Measurements from ENCODE around the gene RFXAP. TPM values are rescaled to one million over a fixed set of nuclear protein-coding genes. Genes with fewer than 3 reads are reported as not detected.
A peak's percentile ranks its signal among the peaks of the same experiment; 100 is the strongest.

Gene RFXAP
- total RNA-seq, result 10 to 100 TPM; 14.1 to 15.4 TPM

GRCh38 chr13:36818804-36819738 lies at the start of gene RFXAP:
Gene RFXAP (plus strand): TSS chr13:36819222. CDS start chr13:36819358, 136 bp downstream.
- Mint-ChIP-seq H3K27me3 (peaks cover 4% of the 10 kb centered on the region), H3K36me3 (ENCODE audit: low read depth) (peaks cover 14% of the 10 kb centered on the region), H3K4me3 (peak within 1 kb of the TSS; percentile 99), H3K27ac (peak within 1 kb of the TSS; percentile 93), H3K4me1 (ENCODE audit: low read depth) (peaks cover 43% of the 10 kb centered on the region), H3K9me3 (no peaks in the 10 kb centered on the region)
- peak; percentile 89 for ATAC-seq
- intact Hi-C loops (cut with micrococcal nuclease), result no loop called here
- POLR2A ChIA-PET, result interaction anchor here (0.8 to 1.0 kb wide), 2 partner anchors 8 to 19 kb away, joined by 3 to 4 read pairs; no protein-coding TSS in a partner anchor
- CTCF ChIA-PET, result no interaction called here
- peak; percentile 92 for DNase-seq
- no peak for TF ChIP-seq CTCF (IDR thresholded peaks at IDR 0.05)

GRCh38 chr13:36769545-36769944 lies 49.5 kb upstream of the RFXAP start:
- no peak for ATAC-seq
- Mint-ChIP-seq H3K4me3 (no peak overlapping the region), H3K27ac (no peak overlapping the region), H3K36me3 (ENCODE audit: low read depth) (no peaks in the 10 kb centered on the region), H3K27me3 (peaks cover 9% of the 10 kb centered on the region), H3K4me1 (ENCODE audit: low read depth) (no peaks in the 10 kb centered on the region), H3K9me3 (peaks cover 7% of the 10 kb centered on the region)
- ChIA-PET POLR2A (no interaction called here), CTCF (no interaction called here)
- no peak for TF ChIP-seq CTCF (IDR thresholded peaks at IDR 0.05)
- DNase-seq, result no peak
- intact Hi-C loops (cut with micrococcal nuclease), result no loop called here

- intact Hi-C loops (cut with micrococcal nuclease), result no loop called here
- H3K4me3 Mint-ChIP-seq, result no peak overlapping the region
- no peaks in the 10 kb centered on the region for H3K36me3 Mint-ChIP-seq (ENCODE audit: low read depth)
- H3K4me1 Mint-ChIP-seq (ENCODE audit: low read depth), result no peaks in the 10 kb centered on the region
- no peak for DNase-seq
- POLR2A ChIA-PET, result no interaction called here
- no peak for ATAC-seq
- H3K27me3 Mint-ChIP-seq, result peaks cover 9% of the 10 kb centered on the region
- H3K9me3 Mint-ChIP-seq, result peaks cover 7% of the 10 kb centered on the region
- TF ChIP-seq CTCF (IDR thresholded peaks at IDR 0.05), result no peak
- no peak overlapping the region for H3K27ac Mint-ChIP-seq
- CTCF ChIA-PET, result no interaction called here
Measured at GRCh38 chr13:36770741-36771140, 48.3 kb upstream of the RFXAP start.

GRCh38 chr13:36772853-36773252 lies 46.2 kb upstream of the RFXAP start:
- Mint-ChIP-seq H3K4me1 (ENCODE audit: low read depth) (no peaks in the 10 kb centered on the region), H3K9me3 (no peaks in the 10 kb centered on the region), H3K27me3 (peaks cover 17% of the 10 kb centered on the region), H3K4me3 (no peak overlapping the region), H3K36me3 (ENCODE audit: low read depth) (no peaks in the 10 kb centered on the region), H3K27ac (no peak overlapping the region)
- no peak for TF ChIP-seq CTCF (IDR thresholded peaks at IDR 0.05)
- DNase-seq (no peak), ATAC-seq (no peak)
- POLR2A ChIA-PET, result no interaction called here
- CTCF ChIA-PET, result no interaction called here
- intact Hi-C loops (cut with micrococcal nuclease), result no loop called here

GRCh38 chr13:36774931-36775330 lies 44.1 kb upstream of the RFXAP start:
- Mint-ChIP-seq H3K36me3 (ENCODE audit: low read depth) (no peaks in the 10 kb centered on the region), H3K27me3 (peaks cover 13% of the 10 kb centered on the region), H3K9me3 (no peaks in the 10 kb centered on the region), H3K27ac (no peak overlapping the region), H3K4me3 (no peak overlapping the region), H3K4me1 (ENCODE audit: low read depth) (no peaks in the 10 kb centered on the region)
- no peak for ATAC-seq
- no peak for DNase-seq
- ChIA-PET CTCF (no interaction called here), POLR2A (no interaction called here)
- intact Hi-C loops (cut with micrococcal nuclease), result no loop called here
- no peak for TF ChIP-seq CTCF (IDR thresholded peaks at IDR 0.05)
